AG09309 (cell line): ENCODE data around the gene PEX10.

ENCODE experiments used
- DNase-seq: peaks from one replicate; pipeline ENCODE4 v3.0.0-alpha.2; 2010; ENCODE audit warnings: low read depth
- H3K4me3 ChIP-seq: 2 replicates; pipeline ENCODE4 v1.5.1; 2011; ENCODE audit warnings: mild to moderate bottlenecking, low read depth, low read length, moderate library complexity; ENCODE audit not compliant: control insufficient read depth
- CTCF ChIP-seq: IDR thresholded peaks from 2 replicates; pipeline ENCODE4 v1.5.1; 2011; ENCODE audit warnings: mild to moderate bottlenecking, low read depth, low read length, inconsistent platforms; ENCODE audit not compliant: insufficient read depth, control insufficient read depth; ENCODE audit errors: missing control alignments

Gene PEX10

DNA sequence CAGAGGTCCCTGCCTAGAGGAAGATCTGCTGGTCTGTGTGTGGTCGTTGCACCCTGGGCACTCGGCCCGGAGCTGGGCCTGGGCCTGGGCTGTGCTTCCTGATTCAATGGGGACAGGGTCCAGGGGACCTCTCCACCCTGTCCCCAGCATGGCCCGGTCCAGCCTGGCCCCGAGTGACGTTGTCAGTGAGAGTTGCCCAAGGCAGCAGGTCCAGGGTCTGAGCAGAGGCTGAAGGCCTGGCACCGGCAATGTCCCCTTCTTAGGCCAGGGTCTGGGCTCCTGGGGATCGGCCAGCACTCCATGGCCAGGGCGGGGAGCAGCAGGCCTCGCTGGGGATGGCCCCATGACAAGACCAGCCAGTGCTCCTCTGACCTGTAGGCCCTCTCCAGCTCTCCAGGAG, 15.6 kb upstream of the PEX10 start:
- H3K4me3 ChIP-seq = no peak overlapping the region
- TF ChIP-seq CTCF = no peak
- DNase-seq = no peak

- no peak overlapping the region for H3K4me3 ChIP-seq
- DNase-seq = no peak
- TF ChIP-seq CTCF = no peak
These were observed 14.7 kb upstream of the PEX10 start for GRCh38 chr1:2427051-2427450.

GRCh38 chr1:2426540-2426939, 14.2 kb upstream of the PEX10 start:
- DNase-seq = no peak
- TF ChIP-seq CTCF = no peak
- no peak overlapping the region for H3K4me3 ChIP-seq

DNA sequence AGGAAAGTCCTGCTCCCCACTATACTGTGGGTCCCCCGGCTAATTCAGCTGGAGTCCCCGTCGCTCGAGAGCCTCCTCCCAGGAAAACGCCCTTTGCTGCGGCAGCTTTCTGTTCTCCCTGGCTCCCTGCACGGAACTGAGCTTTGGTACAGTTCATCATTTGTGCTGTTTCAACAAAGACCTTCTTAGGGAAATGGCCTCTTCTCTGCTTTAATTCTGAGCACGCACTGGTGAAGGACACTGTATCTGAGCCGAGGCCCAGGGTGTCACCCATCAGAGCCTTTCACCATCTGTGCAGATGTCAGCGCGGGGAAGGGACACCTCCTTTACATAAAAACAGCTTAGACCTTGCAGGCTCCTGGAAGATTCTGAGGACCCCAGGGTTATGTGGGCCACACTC, 13.5 kb upstream of the PEX10 start:
- H3K4me3 ChIP-seq = no peak overlapping the region
- TF ChIP-seq CTCF = no peak
- no peak for DNase-seq

- DNase-seq = no peak
- no peak overlapping the region for H3K4me3 ChIP-seq
- TF ChIP-seq CTCF = no peak
These were observed 10.2 kb upstream of the PEX10 start for GRCh38 chr1:2422523-2422922.

GRCh38 chr1:2419416-2419815, 7.1 kb upstream of the PEX10 start:
- no peak overlapping the region for H3K4me3 ChIP-seq
- no peak for DNase-seq
- no peak for TF ChIP-seq CTCF

DNA sequence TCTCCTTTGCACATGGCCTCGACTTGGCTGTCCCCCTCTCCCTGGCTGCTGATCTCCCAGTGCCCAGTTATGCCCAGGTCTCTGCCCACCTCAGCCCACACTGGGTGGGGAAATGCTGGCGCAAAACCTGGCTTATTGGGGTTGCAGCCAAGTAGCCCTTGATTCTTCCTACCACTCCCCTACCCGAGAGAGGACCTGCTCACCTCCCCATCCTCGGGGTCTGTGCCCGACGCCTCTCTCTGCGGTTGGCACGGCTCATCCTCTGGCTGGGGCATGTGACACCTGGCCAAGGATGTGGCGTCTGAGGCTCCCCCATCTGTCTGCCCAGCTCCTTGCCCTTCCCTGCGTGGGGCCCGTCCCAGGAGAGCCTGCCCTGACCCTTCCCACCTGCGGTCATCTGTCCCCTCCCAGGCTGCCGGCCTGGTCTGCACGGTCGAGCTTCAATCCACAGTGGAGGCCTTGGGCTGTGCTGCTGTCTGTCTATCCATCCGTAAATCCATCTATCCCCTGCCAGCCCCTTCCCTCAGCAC, 6.5 kb upstream of the PEX10 start:
- no peak for DNase-seq

More for the DNA sequence above, 6.5 kb upstream of the PEX10 start:
- no peak overlapping the region for H3K4me3 ChIP-seq
- TF ChIP-seq CTCF = no peak
